Ishikawa (cell line): Measurements from ENCODE around the gene TAC4.

Experiments used
- CEBPB ChIP-seq: IDR thresholded peaks from 2 replicates; pipeline ENCODE4 v1.6.1; 2012
- CREB1 ChIP-seq: IDR thresholded peaks from 2 replicates; pipeline ENCODE4 v1.6.1; 2012; ENCODE audit warnings: low read depth
- EP300 ChIP-seq: IDR thresholded peaks from 2 replicates; pipeline ENCODE4 v1.6.1; 2012; ENCODE audit warnings: borderline replicate concordance
- FOXM1 ChIP-seq: IDR thresholded peaks from 2 replicates; pipeline ENCODE4 v1.6.1; 2012; ENCODE audit warnings: low read depth, borderline replicate concordance
- MAX ChIP-seq: IDR thresholded peaks from 2 replicates; pipeline ENCODE4 v1.6.1; 2012
- NFIC ChIP-seq: IDR thresholded peaks from 2 replicates; pipeline ENCODE4 v1.6.1; 2012
- RAD21 ChIP-seq: IDR thresholded peaks from 2 replicates; pipeline ENCODE4 v1.6.1; 2012; ENCODE audit warnings: low read depth
- TAF1 ChIP-seq: IDR thresholded peaks from 2 replicates; pipeline ENCODE4 v1.6.1; 2012; ENCODE audit warnings: low read depth, mild to moderate bottlenecking
- TCF12 ChIP-seq: IDR thresholded peaks from 2 replicates; pipeline ENCODE4 v1.6.1; 2012; ENCODE audit warnings: low read depth
- TEAD4 ChIP-seq: IDR thresholded peaks from 2 replicates; pipeline ENCODE4 v1.6.1; 2012
- USF1 ChIP-seq: IDR thresholded peaks from 2 replicates; pipeline ENCODE4 v1.6.1; 2012
- YY1 ChIP-seq: IDR thresholded peaks from 2 replicates; pipeline ENCODE4 v1.6.1; 2012; ENCODE audit warnings: low read depth
- ZBTB7A ChIP-seq: IDR thresholded peaks from 2 replicates; pipeline ENCODE4 v1.6.1; 2012; ENCODE audit warnings: low read depth

- no peak for TF ChIP-seq EP300
- no peak for TF ChIP-seq CEBPB
- TF ChIP-seq RAD21 = no peak
- TF ChIP-seq TAF1 = no peak
- TF ChIP-seq FOXM1 = no peak
- no peak for TF ChIP-seq TEAD4
- no peak for TF ChIP-seq NFIC
- no peak for TF ChIP-seq MAX
- no peak for TF ChIP-seq USF1
- TF ChIP-seq ZBTB7A = no peak
- TF ChIP-seq CREB1 = no peak
- no peak for TF ChIP-seq YY1
- TF ChIP-seq TCF12 = no peak
These were observed at the start of gene TAC4 for GRCh38 chr17:49848019-49848473.
